ENCODE results near the gene SYPL1.

Gene SYPL1

GRCh38 chr7:106073701-106074100 is 38.4 kb downstream of the SYPL1 start:
- H3K27me3 ChIP-seq (ENCODE audit: control insufficient read depth in 1 of 2, insufficient read depth in 2 of 2, low read length in 2 of 2) = no peaks in the 10 kb centered on the region
- no peaks in the 10 kb centered on the region for H3K36me3 ChIP-seq (ENCODE audit: control insufficient read depth in 2 of 2, insufficient read depth in 2 of 2, low read length in 2 of 2)
- peaks cover 33% of the 10 kb centered on the region for H3K4me1 ChIP-seq (ENCODE audit: control insufficient read depth, insufficient read depth, low read length)

GRCh38 chr7:106072715-106073091 is 39.4 kb downstream of the SYPL1 start:
- Histone ChIP-seq H3K27me3 (ENCODE audit: control insufficient read depth in 1 of 2, insufficient read depth in 2 of 2, low read length in 2 of 2) (no peaks in the 10 kb centered on the region), H3K9me3 (ENCODE audit: control insufficient read depth in 2 of 2, low read length in 2 of 2) (no peaks in the 10 kb centered on the region), H3K4me1 (ENCODE audit: control insufficient read depth, insufficient read depth, low read length) (peaks cover 40% of the 10 kb centered on the region), H3K36me3 (ENCODE audit: control insufficient read depth in 2 of 2, insufficient read depth in 2 of 2, low read length in 2 of 2) (no peaks in the 10 kb centered on the region), H3K9ac (ENCODE audit: low read length in 2 of 2) (no peak overlapping the region), H3K4me3 (ENCODE audit: low read length in 2 of 2) (no peak overlapping the region), H3K27ac (ENCODE audit: low read length) (no peak overlapping the region)

More at GRCh38 chr7:106073701-106074100, 38.4 kb downstream of the SYPL1 start:
- H3K4me3 ChIP-seq (ENCODE audit: low read length in 2 of 2) = no peak overlapping the region
- H3K9ac ChIP-seq (ENCODE audit: low read length in 2 of 2) = no peak overlapping the region
- H3K9me3 ChIP-seq (ENCODE audit: control insufficient read depth in 2 of 2, low read length in 2 of 2) = no peaks in the 10 kb centered on the region
- no peak overlapping the region for H3K27ac ChIP-seq (ENCODE audit: low read length)

GRCh38 chr7:106071999-106072714 is 40.0 kb downstream of the SYPL1 start:
- H3K4me1 ChIP-seq (ENCODE audit: control insufficient read depth, insufficient read depth, low read length) = peaks cover 43% of the 10 kb centered on the region
- H3K9ac ChIP-seq (ENCODE audit: low read length in 2 of 2) = no peak overlapping the region
- no peaks in the 10 kb centered on the region for H3K27me3 ChIP-seq (ENCODE audit: control insufficient read depth in 1 of 2, insufficient read depth in 2 of 2, low read length in 2 of 2)
- no peaks in the 10 kb centered on the region for H3K36me3 ChIP-seq (ENCODE audit: control insufficient read depth in 2 of 2, insufficient read depth in 2 of 2, low read length in 2 of 2)
- no peak overlapping the region for H3K4me3 ChIP-seq (ENCODE audit: low read length in 2 of 2)
- H3K9me3 ChIP-seq (ENCODE audit: control insufficient read depth in 2 of 2, low read length in 2 of 2) = no peaks in the 10 kb centered on the region
- H3K27ac ChIP-seq (ENCODE audit: low read length) = peak overlapping the region; percentile 41

- Histone ChIP-seq H3K4me3 (ENCODE audit: low read length in 2 of 2) (no peak overlapping the region), H3K4me1 (ENCODE audit: control insufficient read depth, insufficient read depth, low read length) (peaks cover 45% of the 10 kb centered on the region), H3K36me3 (ENCODE audit: control insufficient read depth in 2 of 2, insufficient read depth in 2 of 2, low read length in 2 of 2) (no peaks in the 10 kb centered on the region), H3K9me3 (ENCODE audit: control insufficient read depth in 2 of 2, low read length in 2 of 2) (no peaks in the 10 kb centered on the region), H3K9ac (ENCODE audit: low read length in 2 of 2) (no peak overlapping the region), H3K27ac (ENCODE audit: low read length) (peak overlapping the region; percentile 41), H3K27me3 (ENCODE audit: control insufficient read depth in 1 of 2, insufficient read depth in 2 of 2, low read length in 2 of 2) (no peaks in the 10 kb centered on the region)
These were observed 40.6 kb downstream of the SYPL1 start for GRCh38 chr7:106071356-106071998.

- Histone ChIP-seq H3K27ac (ENCODE audit: low read length) (peak overlapping the region; percentile 92), H3K4me1 (ENCODE audit: control insufficient read depth, insufficient read depth, low read length) (peaks cover 50% of the 10 kb centered on the region), H3K27me3 (ENCODE audit: control insufficient read depth in 1 of 2, insufficient read depth in 2 of 2, low read length in 2 of 2) (no peaks in the 10 kb centered on the region), H3K9me3 (ENCODE audit: control insufficient read depth in 2 of 2, low read length in 2 of 2) (no peaks in the 10 kb centered on the region), H3K4me3 (ENCODE audit: low read length in 2 of 2) (no peak overlapping the region), H3K9ac (ENCODE audit: low read length in 2 of 2) (no peak overlapping the region), H3K36me3 (ENCODE audit: control insufficient read depth in 2 of 2, insufficient read depth in 2 of 2, low read length in 2 of 2) (no peaks in the 10 kb centered on the region)
These were observed 41.4 kb downstream of the SYPL1 start for GRCh38 chr7:106070567-106071254.

GRCh38 chr7:106070201-106070551 is 41.9 kb downstream of the SYPL1 start:
- Histone ChIP-seq H3K4me1 (ENCODE audit: control insufficient read depth, insufficient read depth, low read length) (peaks cover 55% of the 10 kb centered on the region), H3K9me3 (ENCODE audit: control insufficient read depth in 2 of 2, low read length in 2 of 2) (no peaks in the 10 kb centered on the region), H3K4me3 (ENCODE audit: low read length in 2 of 2) (no peak overlapping the region), H3K9ac (ENCODE audit: low read length in 2 of 2) (no peak overlapping the region), H3K36me3 (ENCODE audit: control insufficient read depth in 2 of 2, insufficient read depth in 2 of 2, low read length in 2 of 2) (no peaks in the 10 kb centered on the region), H3K27me3 (ENCODE audit: control insufficient read depth in 1 of 2, insufficient read depth in 2 of 2, low read length in 2 of 2) (no peaks in the 10 kb centered on the region), H3K27ac (ENCODE audit: low read length) (peak overlapping the region; percentile 92)

GRCh38 chr7:106069471-106070200 is 42.5 kb downstream of the SYPL1 start:
- no peaks in the 10 kb centered on the region for H3K36me3 ChIP-seq (ENCODE audit: control insufficient read depth in 2 of 2, insufficient read depth in 2 of 2, low read length in 2 of 2)
- peaks cover 59% of the 10 kb centered on the region for H3K4me1 ChIP-seq (ENCODE audit: control insufficient read depth, insufficient read depth, low read length)
- H3K27ac ChIP-seq (ENCODE audit: low read length) = peak overlapping the region; percentile 92

GRCh38 chr7:106068986-106069385 is 43.1 kb downstream of the SYPL1 start:
- H3K9ac ChIP-seq (ENCODE audit: low read length in 2 of 2) = peak overlapping the region in 1 of 2 donors; percentile 17
- H3K4me1 ChIP-seq (ENCODE audit: control insufficient read depth, insufficient read depth, low read length) = peaks cover 65% of the 10 kb centered on the region
- H3K4me3 ChIP-seq (ENCODE audit: low read length in 2 of 2) = no peak overlapping the region
- no peaks in the 10 kb centered on the region for H3K9me3 ChIP-seq (ENCODE audit: control insufficient read depth in 2 of 2, low read length in 2 of 2)
- H3K36me3 ChIP-seq (ENCODE audit: control insufficient read depth in 2 of 2, insufficient read depth in 2 of 2, low read length in 2 of 2) = no peaks in the 10 kb centered on the region
- no peaks in the 10 kb centered on the region for H3K27me3 ChIP-seq (ENCODE audit: control insufficient read depth in 1 of 2, insufficient read depth in 2 of 2, low read length in 2 of 2)
- peak overlapping the region; percentile 92 for H3K27ac ChIP-seq (ENCODE audit: low read length)

More at GRCh38 chr7:106069471-106070200, 42.5 kb downstream of the SYPL1 start:
- no peaks in the 10 kb centered on the region for H3K27me3 ChIP-seq (ENCODE audit: control insufficient read depth in 1 of 2, insufficient read depth in 2 of 2, low read length in 2 of 2)
- no peaks in the 10 kb centered on the region for H3K9me3 ChIP-seq (ENCODE audit: control insufficient read depth in 2 of 2, low read length in 2 of 2)
- H3K4me3 ChIP-seq (ENCODE audit: low read length in 2 of 2) = no peak overlapping the region
- H3K9ac ChIP-seq (ENCODE audit: low read length in 2 of 2) = no peak overlapping the region

- Histone ChIP-seq H3K4me3 (ENCODE audit: low read length in 2 of 2) (no peak overlapping the region), H3K9me3 (ENCODE audit: control insufficient read depth in 2 of 2, low read length in 2 of 2) (no peaks in the 10 kb centered on the region), H3K27me3 (ENCODE audit: control insufficient read depth in 1 of 2, insufficient read depth in 2 of 2, low read length in 2 of 2) (no peaks in the 10 kb centered on the region), H3K27ac (ENCODE audit: low read length) (peak overlapping the region; percentile 92), H3K9ac (ENCODE audit: low read length in 2 of 2) (peak overlapping the region in 1 of 2 donors; percentile 0), H3K36me3 (ENCODE audit: control insufficient read depth in 2 of 2, insufficient read depth in 2 of 2, low read length in 2 of 2) (no peaks in the 10 kb centered on the region), H3K4me1 (ENCODE audit: control insufficient read depth, insufficient read depth, low read length) (peaks cover 70% of the 10 kb centered on the region)
These were observed 43.6 kb downstream of the SYPL1 start for GRCh38 chr7:106068538-106068961.

- H3K36me3 ChIP-seq (ENCODE audit: control insufficient read depth in 2 of 2, insufficient read depth in 2 of 2, low read length in 2 of 2) = no peaks in the 10 kb centered on the region
- peak overlapping the region; percentile 92 for H3K27ac ChIP-seq (ENCODE audit: low read length)
- H3K9me3 ChIP-seq (ENCODE audit: control insufficient read depth in 2 of 2, low read length in 2 of 2) = no peaks in the 10 kb centered on the region
- peaks cover 76% of the 10 kb centered on the region for H3K4me1 ChIP-seq (ENCODE audit: control insufficient read depth, insufficient read depth, low read length)
- no peak overlapping the region for H3K9ac ChIP-seq (ENCODE audit: low read length in 2 of 2)
- H3K27me3 ChIP-seq (ENCODE audit: control insufficient read depth in 1 of 2, insufficient read depth in 2 of 2, low read length in 2 of 2) = no peaks in the 10 kb centered on the region
- H3K4me3 ChIP-seq (ENCODE audit: low read length in 2 of 2) = no peak overlapping the region
These were observed 44.4 kb downstream of the SYPL1 start for GRCh38 chr7:106067678-106068077.

All from stomach smooth muscle (tissue), 2 donors.